HUES48 (cell line): ENCODE measurements around the gene ME3.

ENCODE experiments used
- H3K27ac ChIP-seq: one replicate; pipeline ENCODE4 v1.7.0; 2013; ENCODE audit warnings: low read depth, low read length, inconsistent platforms
- H3K27me3 ChIP-seq: 2 replicates; pipeline ENCODE4 v1.6.1; 2013; ENCODE audit warnings: mild to moderate bottlenecking, low read length; ENCODE audit not compliant: control insufficient read depth, insufficient read depth
- H3K36me3 ChIP-seq: 2 replicates; pipeline ENCODE4 v1.6.1; 2013; ENCODE audit warnings: low read length; ENCODE audit not compliant: control insufficient read depth, insufficient read depth
- H3K4me1 ChIP-seq: 2 replicates; pipeline ENCODE4 v1.6.1; 2013; ENCODE audit warnings: mild to moderate bottlenecking, low read length; ENCODE audit not compliant: control insufficient read depth, insufficient read depth
- H3K4me3 ChIP-seq: 2 replicates; pipeline ENCODE4 v1.5.1; 2013; ENCODE audit warnings: mild to moderate bottlenecking, low read depth, low read length
- H3K9ac ChIP-seq: 2 replicates; pipeline ENCODE4 v1.6.1; 2013; ENCODE audit warnings: mild to moderate bottlenecking, low read depth, low read length, moderate library complexity
- H3K9me3 ChIP-seq: 2 replicates; pipeline ENCODE4 v1.6.1; 2013; ENCODE audit warnings: low read length; ENCODE audit not compliant: control insufficient read depth, insufficient read depth

The ME3 gene

DNA sequence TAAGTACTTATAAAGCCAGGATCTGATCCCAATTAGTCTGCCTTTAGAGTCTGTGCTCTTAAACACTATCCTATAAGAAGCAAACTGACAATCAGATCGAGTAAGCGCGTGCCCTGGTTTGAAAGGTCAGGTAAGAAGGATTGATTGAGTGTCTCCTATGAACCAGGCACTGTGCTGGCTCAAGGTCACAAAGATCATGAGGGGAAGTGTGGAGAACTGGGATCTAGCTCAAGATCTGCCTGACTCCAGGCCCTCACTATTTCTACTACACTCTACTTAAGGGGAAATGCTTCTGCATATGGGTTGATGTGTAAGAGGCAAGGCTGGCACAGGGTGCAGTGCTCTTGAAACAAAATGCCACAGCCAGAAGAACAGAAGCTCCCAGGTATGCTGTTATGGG is 77.0 kb downstream of the ME3 start:
- Histone ChIP-seq H3K9me3 (peaks cover 12% of the 10 kb centered on the region), H3K9ac (no peak overlapping the region), H3K4me3 (no peak overlapping the region), H3K27ac (no peak overlapping the region), H3K27me3 (no peaks in the 10 kb centered on the region), H3K36me3 (no peaks in the 10 kb centered on the region), H3K4me1 (peaks cover 34% of the 10 kb centered on the region)

DNA sequence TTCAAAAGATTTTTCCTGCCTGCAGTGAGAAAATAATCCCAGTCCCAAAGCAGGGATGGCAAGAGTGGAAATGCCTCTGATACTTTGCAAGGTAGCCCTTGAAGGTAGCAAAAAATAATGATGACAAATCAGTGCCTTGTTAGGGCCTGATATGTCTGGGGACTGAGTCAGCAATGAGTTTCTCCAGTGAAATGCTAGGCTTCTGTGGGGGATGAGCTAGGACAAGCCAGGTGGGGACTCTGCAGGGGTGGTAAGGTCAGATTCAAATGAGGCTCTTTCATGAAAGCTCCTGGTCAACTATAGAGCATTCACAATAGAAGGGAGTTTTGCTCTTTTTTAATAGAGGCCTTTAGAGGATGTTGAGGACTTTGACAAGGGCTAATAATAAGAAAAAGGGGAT is 77.7 kb downstream of the ME3 start:
- Histone ChIP-seq H3K27me3 (no peaks in the 10 kb centered on the region), H3K9me3 (peaks cover 12% of the 10 kb centered on the region), H3K9ac (no peak overlapping the region), H3K4me3 (no peak overlapping the region), H3K27ac (peak overlapping the region; percentile 82), H3K36me3 (no peaks in the 10 kb centered on the region), H3K4me1 (peaks cover 34% of the 10 kb centered on the region)

DNA sequence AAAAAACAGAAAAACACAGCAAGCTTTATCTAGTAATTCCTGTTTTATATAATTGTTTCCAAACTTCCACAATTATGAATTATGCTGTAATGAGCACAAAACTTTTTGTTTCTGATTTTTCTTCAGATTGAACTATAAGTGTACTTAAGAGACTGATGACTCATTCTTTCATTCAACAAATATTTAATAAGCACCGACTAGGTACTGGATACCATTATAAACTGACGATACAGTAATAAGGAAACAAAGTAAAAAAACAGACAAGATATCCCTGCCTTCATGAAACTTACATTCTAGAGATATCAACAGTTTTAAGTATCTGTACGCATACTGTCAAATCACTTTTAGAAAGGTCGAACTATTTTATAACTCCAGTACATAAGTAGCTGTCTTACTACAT is 78.6 kb downstream of the ME3 start:
- Histone ChIP-seq H3K4me3 (no peak overlapping the region), H3K4me1 (peaks cover 36% of the 10 kb centered on the region), H3K27ac (peak overlapping the region; percentile 82), H3K36me3 (no peaks in the 10 kb centered on the region), H3K27me3 (no peaks in the 10 kb centered on the region), H3K9me3 (peaks cover 12% of the 10 kb centered on the region), H3K9ac (no peak overlapping the region)

GRCh38 chr11:86592659-86593451 is 79.6 kb downstream of the ME3 start:
- Histone ChIP-seq H3K9me3 (peaks cover 9% of the 10 kb centered on the region), H3K27ac (peak overlapping the region; percentile 93), H3K27me3 (no peaks in the 10 kb centered on the region), H3K9ac (no peak overlapping the region), H3K4me1 (peaks cover 43% of the 10 kb centered on the region), H3K36me3 (no peaks in the 10 kb centered on the region), H3K4me3 (no peak overlapping the region)

GRCh38 chr11:86592047-86592591 is 80.3 kb downstream of the ME3 start:
- Histone ChIP-seq H3K36me3 (no peaks in the 10 kb centered on the region), H3K9me3 (peaks cover 2% of the 10 kb centered on the region), H3K27ac (peak overlapping the region; percentile 93), H3K9ac (no peak overlapping the region), H3K4me3 (no peak overlapping the region), H3K27me3 (no peaks in the 10 kb centered on the region), H3K4me1 (peaks cover 43% of the 10 kb centered on the region)

- H3K27ac ChIP-seq: peak overlapping the region; percentile 93
- no peak overlapping the region for H3K4me3 ChIP-seq
- H3K9ac ChIP-seq: no peak overlapping the region
- H3K9me3 ChIP-seq: no peaks in the 10 kb centered on the region
- no peaks in the 10 kb centered on the region for H3K36me3 ChIP-seq
- peaks cover 43% of the 10 kb centered on the region for H3K4me1 ChIP-seq
- H3K27me3 ChIP-seq: no peaks in the 10 kb centered on the region
These were observed 80.8 kb downstream of the ME3 start for GRCh38 chr11:86591631-86592030.

DNA sequence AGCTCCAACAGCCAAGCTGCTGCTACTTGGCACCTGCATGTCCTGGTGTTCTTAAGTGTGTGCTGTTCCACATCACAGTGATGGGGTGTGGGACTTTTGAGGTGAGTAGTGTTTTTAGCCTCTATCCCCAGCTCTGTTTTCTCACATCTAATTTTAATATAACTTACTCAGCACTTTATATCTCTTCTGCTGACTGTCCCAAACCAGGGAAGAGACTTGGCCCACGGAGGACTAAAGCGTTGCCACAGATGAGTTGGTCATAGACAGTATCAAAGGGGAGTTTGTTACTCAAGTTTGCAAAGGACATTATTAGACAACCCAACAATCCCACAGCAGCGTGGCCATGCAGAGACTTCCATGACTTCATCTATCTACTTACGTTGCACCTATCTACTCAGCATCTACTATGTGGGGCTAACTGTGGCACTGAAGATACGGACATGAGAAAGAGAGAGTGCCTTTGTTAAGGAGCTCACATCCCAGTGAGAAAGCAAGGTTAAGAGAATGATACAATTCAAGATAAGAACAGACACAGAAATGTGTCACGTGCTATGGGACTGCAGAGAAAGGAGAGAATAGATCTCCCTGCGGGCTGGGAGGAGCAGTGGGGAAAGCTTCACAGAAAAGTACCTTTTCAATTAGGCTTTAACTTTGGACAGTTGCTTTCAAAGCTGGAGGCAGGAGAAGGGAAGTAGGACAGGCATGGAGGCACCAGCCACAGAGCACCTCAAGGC is 82.4 kb downstream of the ME3 start:
- Histone ChIP-seq H3K9me3 (no peaks in the 10 kb centered on the region), H3K27me3 (no peaks in the 10 kb centered on the region), H3K9ac (no peak overlapping the region), H3K36me3 (no peaks in the 10 kb centered on the region), H3K4me3 (no peak overlapping the region), H3K4me1 (peaks cover 39% of the 10 kb centered on the region), H3K27ac (no peak overlapping the region)

- H3K36me3 ChIP-seq: no peaks in the 10 kb centered on the region
- H3K4me1 ChIP-seq: peaks cover 33% of the 10 kb centered on the region
- no peak overlapping the region for H3K9ac ChIP-seq
- H3K9me3 ChIP-seq: no peaks in the 10 kb centered on the region
- H3K4me3 ChIP-seq: no peak overlapping the region
- H3K27ac ChIP-seq: peak overlapping the region; percentile 80
- no peaks in the 10 kb centered on the region for H3K27me3 ChIP-seq
These were observed 83.2 kb downstream of the ME3 start for GRCh38 chr11:86589204-86589603.

GRCh38 chr11:86588566-86589090 is 83.8 kb downstream of the ME3 start:
- Histone ChIP-seq H3K4me1 (peaks cover 31% of the 10 kb centered on the region), H3K9me3 (no peaks in the 10 kb centered on the region), H3K36me3 (no peaks in the 10 kb centered on the region), H3K27me3 (no peaks in the 10 kb centered on the region), H3K27ac (peak overlapping the region; percentile 80), H3K4me3 (no peak overlapping the region), H3K9ac (no peak overlapping the region)

- no peaks in the 10 kb centered on the region for H3K9me3 ChIP-seq
- no peak overlapping the region for H3K27ac ChIP-seq
- H3K9ac ChIP-seq: no peak overlapping the region
- no peaks in the 10 kb centered on the region for H3K36me3 ChIP-seq
- no peaks in the 10 kb centered on the region for H3K27me3 ChIP-seq
- no peak overlapping the region for H3K4me3 ChIP-seq
- peaks cover 23% of the 10 kb centered on the region for H3K4me1 ChIP-seq
These were observed 84.9 kb downstream of the ME3 start for GRCh38 chr11:86587264-86588193.
